ENCODE data around the gene FBH1.

DNA sequence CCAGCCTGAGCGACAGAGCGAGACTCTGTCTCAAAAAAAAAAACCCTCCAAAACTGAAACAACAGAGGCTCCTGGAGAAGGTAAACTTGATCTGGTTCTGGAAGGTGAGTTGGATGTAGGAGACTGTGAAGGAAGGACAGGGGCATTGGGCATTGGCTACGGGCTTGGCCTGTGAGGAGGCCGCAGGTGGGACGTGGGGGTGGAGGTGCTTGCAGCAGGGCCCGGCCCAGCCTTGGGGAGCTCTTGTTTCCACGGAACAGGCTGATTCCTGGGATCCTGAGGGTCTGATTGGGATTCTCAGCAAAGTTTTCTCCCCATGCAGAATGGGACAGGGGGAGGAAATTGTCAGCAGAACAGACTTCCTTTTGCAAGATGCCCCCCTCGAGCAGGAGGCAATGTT lies 56.7 kb downstream of the FBH1 start:
- TF ChIP-seq, protein P1, sequence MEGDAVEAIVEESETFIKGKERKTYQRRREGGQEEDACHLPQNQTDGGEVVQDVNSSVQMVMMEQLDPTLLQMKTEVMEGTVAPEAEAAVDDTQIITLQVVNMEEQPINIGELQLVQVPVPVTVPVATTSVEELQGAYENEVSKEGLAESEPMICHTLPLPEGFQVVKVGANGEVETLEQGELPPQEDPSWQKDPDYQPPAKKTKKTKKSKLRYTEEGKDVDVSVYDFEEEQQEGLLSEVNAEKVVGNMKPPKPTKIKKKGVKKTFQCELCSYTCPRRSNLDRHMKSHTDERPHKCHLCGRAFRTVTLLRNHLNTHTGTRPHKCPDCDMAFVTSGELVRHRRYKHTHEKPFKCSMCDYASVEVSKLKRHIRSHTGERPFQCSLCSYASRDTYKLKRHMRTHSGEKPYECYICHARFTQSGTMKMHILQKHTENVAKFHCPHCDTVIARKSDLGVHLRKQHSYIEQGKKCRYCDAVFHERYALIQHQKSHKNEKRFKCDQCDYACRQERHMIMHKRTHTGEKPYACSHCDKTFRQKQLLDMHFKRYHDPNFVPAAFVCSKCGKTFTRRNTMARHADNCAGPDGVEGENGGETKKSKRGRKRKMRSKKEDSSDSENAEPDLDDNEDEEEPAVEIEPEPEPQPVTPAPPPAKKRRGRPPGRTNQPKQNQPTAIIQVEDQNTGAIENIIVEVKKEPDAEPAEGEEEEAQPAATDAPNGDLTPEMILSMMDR (IDR thresholded peaks at IDR 0.05), result no peak
- no peak for TF ChIP-seq POLR2A (IDR thresholded peaks at IDR 0.05)

Data from right lobe of liver (tissue), 4 donors.